Measurements from ENCODE around the gene PI16. TPM values are rescaled to one million over a fixed set of nuclear protein-coding genes. Genes with fewer than 3 reads are reported as not detected.

Gene PI16
- total and polyA plus RNA-seq, 5 donors: 35.0 to 125 (median 48.4) TPM

DNA sequence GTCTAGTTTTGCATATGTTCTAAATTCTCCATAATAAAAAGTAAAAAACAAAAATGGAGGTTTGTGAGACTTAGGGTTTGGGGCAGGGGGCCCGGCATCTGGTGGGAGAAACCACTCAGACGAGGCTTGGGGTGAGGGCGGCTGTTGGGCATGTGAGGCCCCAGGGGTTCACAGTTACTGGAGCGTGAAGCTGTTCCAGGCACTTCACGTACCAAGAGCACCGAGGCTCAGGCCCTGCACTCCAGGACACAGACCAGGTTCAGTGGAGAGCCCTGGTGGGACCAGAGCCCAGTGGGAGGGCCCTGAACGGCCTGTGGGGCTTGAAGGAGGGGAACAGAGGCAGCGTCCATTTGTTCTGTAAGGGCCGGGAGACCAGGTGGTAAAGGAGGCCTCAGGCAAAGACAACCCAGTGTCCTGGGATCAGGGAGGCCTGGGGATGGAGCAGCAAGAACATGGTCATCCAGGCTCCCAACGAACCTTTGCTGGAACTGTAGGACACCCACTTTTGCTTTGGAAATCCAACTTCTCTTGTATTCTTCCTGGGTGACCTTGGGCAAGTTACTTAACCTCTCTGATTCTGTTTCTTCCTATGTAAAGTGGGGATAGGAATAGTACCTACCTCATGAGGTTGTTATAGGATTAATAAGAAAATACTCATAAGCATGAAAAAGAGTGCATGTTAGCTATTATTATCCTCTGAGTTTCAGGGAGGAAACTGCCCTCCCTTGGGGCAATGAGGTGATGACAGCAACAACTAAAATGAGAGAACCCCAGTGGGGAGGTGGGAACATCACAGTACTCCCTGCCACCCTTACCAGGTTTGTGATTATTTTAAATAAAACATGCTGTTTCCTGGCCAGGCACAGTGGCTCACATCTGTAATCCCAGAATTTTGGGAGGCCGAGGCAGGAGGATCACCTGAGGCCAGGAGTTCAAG, 49.8 kb downstream of the PI16 start:
- 85% methylated on average over 11 of the region's 11 CpGs for WGBS

DNA sequence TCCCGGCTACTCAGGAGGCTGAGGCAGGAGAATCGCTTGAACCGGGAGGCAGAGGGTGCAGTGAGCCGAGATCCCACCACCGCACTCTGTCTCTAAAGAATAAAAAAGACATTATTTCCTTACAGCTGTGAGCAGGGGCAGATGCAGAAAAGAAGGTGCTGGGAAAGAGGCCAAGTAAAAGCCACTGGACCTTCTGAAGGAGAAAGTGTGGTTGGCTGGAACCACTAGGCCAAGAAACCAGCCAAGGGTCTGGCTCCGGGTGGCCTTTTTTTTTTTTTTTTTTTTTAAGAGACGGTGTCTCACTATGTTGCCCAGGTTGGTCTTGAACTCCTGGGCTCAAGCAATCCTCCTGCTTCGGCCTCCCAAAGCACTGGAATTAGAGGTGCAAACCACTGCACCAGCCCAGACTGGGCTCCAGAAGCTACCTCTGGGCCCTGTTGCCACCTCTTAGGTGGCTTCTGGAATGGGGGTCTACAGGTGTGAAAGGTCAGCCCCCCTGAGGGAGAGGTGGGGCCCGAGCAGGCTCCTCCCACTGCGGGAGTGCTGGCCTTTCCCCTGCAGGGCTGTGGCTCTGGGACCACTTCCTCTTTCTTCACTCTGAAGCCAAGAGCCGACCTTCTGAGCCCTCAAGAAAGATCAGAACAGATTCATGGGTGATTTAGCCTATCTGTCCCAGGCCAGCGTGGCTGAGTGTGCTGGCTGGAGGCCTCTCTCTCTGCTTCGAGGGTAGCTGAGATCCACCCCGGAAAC, 50.7 kb downstream of the PI16 start, which contains the start of gene FGD2:
FGD2 (plus strand) TSS at position 595 of the 750 bp plus-strand sequence. CDS start 163 bp downstream, outside the sequence.
- DNase-seq: no peak

More for the DNA sequence above, 49.8 kb downstream of the PI16 start:
- Histone ChIP-seq H3K4me1 (ENCODE audit: control insufficient read depth, insufficient read depth, low read length) (no peaks in the 10 kb centered on the region), H3K4me3 (ENCODE audit: low read length) (no peak overlapping the region), H3K27ac (ENCODE audit: low read length) (no peak overlapping the region), H3K27me3 (ENCODE audit: control insufficient read depth, insufficient read depth) (no peaks in the 10 kb centered on the region), H3K9me3 (ENCODE audit: control insufficient read depth, low read length) (no peaks in the 10 kb centered on the region)
- intact Hi-C loops (cut with DNase I): loop anchor here in 1 of 4 donors (10.0 kb wide), 1 partner anchor 110 kb away; no protein-coding TSS in a partner anchor
- DNase-seq (no peak), ATAC-seq (no peak)

DNA sequence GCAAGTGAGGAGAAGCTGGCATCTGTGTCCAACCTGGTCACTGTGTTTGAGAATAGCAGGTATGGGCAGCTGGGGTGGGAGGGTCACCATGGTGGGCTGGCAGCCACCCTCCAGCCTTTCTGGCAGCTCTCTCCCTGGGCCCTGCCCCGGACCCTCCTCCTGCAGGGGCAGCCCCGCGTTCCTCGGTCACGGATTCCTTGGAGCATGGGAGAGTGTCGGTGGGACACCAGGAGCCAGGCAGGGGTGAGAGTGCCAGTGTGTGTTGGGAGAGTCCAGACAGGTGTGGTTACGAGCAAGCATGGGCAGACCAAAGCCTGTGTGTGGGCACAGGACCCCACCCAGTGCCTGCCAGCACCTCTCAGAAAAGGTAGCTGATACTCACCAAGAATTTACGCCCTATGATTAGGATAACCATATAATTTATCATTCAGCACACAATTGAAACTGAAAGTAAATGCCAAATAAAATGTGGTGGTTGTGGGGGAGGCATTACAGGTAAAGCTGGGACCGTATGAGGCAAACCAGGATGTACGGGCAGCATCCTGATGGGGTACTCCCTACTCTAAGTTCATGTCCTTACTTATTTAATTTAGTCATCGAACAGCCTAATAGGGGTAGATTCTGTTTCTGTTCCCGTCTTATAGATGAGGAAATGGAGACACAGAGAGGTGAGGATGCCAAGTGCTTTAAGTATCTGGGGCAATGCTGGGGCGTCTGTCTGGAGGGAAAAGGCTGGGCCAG, 51.5 kb downstream of the PI16 start:
- WGBS: 82% methylated on average over 13 of the region's 13 CpGs
- H3K27me3 ChIP-seq (ENCODE audit: control insufficient read depth, insufficient read depth): no peaks in the 10 kb centered on the region
- peak overlapping the region; percentile 6 for H3K4me3 ChIP-seq (ENCODE audit: low read length)
- no peak overlapping the region for H3K27ac ChIP-seq (ENCODE audit: low read length)
- H3K9me3 ChIP-seq (ENCODE audit: control insufficient read depth, low read length): no peaks in the 10 kb centered on the region
- intact Hi-C loops (cut with DNase I): loop anchor here in 1 of 4 donors (10.0 kb wide), 1 partner anchor 111 kb away; no protein-coding TSS in a partner anchor
- no peaks in the 10 kb centered on the region for H3K4me1 ChIP-seq (ENCODE audit: control insufficient read depth, insufficient read depth, low read length)
- no peak for ATAC-seq
- no peak for DNase-seq

More for the DNA sequence above, 50.7 kb downstream of the PI16 start, which contains the start of gene FGD2:
- Histone ChIP-seq H3K9me3 (ENCODE audit: control insufficient read depth, low read length) (no peaks in the 10 kb centered on the region), H3K27ac (ENCODE audit: low read length) (no peak within 1 kb of the TSS), H3K4me1 (ENCODE audit: control insufficient read depth, insufficient read depth, low read length) (no peaks in the 10 kb centered on the region), H3K4me3 (ENCODE audit: low read length) (peak within 1 kb of the TSS; percentile 6), H3K27me3 (ENCODE audit: control insufficient read depth, insufficient read depth) (no peaks in the 10 kb centered on the region)
- intact Hi-C loops (cut with DNase I): loop anchor here in 1 of 4 donors (10.0 kb wide), 1 partner anchor 110 kb away; no protein-coding TSS in a partner anchor
- WGBS: 70% methylated on average over 14 of the region's 14 CpGs
- peak; percentile 8 to 9 for ATAC-seq

DNA sequence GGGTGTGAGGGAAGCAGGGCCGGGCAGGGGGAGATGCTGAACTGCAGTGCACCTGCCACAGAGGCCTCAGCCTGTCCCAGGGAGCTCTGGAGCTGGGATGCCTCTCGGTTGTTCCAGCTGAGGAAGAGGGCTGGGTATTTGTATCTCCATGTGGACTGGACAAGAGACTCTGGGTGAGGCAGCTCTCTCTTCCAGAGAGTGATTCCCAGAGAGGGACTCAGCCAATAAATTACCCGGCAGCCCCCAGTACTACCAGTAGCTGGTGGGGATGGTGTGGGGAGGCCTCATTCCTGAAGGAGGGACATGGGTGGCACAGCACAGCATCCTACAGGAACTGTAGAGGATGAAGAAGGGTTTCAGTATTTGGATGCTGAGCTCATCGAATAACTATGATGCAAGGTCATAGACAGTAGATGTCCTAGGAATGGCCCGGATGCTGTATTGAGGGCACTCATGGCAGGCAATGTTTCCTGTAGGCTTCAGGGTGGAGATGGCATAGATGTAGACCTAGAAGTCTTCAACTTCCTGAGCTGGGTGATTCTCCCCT, 52.3 kb downstream of the PI16 start:
- Histone ChIP-seq H3K4me3 (ENCODE audit: low read length) (no peak overlapping the region), H3K4me1 (ENCODE audit: control insufficient read depth, insufficient read depth, low read length) (no peaks in the 10 kb centered on the region), H3K9me3 (ENCODE audit: control insufficient read depth, low read length) (no peaks in the 10 kb centered on the region), H3K27ac (ENCODE audit: low read length) (no peak overlapping the region), H3K27me3 (ENCODE audit: control insufficient read depth, insufficient read depth) (no peaks in the 10 kb centered on the region)
- DNase-seq (no peak), ATAC-seq (peak; percentile 20 to 36)
- intact Hi-C loops (cut with DNase I): loop anchor here in 1 of 4 donors (10.0 kb wide), 1 partner anchor 112 kb away; no protein-coding TSS in a partner anchor
- 70% methylated on average over 5 of the region's 5 CpGs for WGBS

DNA sequence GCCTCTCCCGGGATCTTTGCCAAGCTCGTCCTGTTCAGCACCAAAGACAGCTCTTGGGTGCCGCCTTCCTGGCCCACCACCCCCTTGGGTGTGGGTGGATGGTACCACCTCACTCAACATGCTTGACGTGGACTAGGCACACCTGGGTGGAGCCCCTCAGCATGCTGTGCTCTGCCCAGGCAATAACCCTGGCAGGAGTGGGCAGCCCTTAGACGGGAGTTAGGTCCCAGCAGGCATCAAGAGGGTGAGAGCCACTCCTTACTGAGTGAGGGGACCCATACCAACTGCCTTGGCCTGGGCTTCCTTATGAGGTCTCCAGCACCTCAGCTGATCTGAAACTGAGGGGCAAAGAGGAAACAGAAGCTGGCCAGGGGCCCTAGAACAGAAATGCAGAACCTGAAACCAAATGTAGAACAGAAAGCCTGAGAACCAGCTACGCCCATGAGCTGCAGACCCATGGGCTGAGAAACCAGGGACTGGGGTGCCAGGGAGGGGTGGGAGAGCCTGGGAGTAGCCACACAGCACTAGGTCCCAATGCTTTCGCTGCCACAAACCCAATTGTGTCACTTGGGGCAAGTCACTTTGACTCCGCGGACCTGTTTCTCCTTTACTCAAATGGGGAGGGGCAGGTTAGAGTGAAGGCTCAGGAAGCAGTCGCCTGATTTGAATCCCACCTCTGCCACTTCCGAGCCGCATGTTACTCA, 53.0 kb downstream of the PI16 start:
- H3K27me3 ChIP-seq (ENCODE audit: control insufficient read depth, insufficient read depth): no peaks in the 10 kb centered on the region
- H3K9me3 ChIP-seq (ENCODE audit: control insufficient read depth, low read length): no peaks in the 10 kb centered on the region
- DNase-seq (peak; percentile 44 to 75 (median 71)), ATAC-seq (peak; percentile 47 to 49)
- intact Hi-C loops (cut with DNase I): loop anchor here in 1 of 4 donors (10.0 kb wide), 1 partner anchor 113 kb away; no protein-coding TSS in a partner anchor
- WGBS: 60% methylated on average over 12 of the region's 12 CpGs
- no peak overlapping the region for H3K4me3 ChIP-seq (ENCODE audit: low read length)
- no peak overlapping the region for H3K27ac ChIP-seq (ENCODE audit: low read length)
- no peaks in the 10 kb centered on the region for H3K4me1 ChIP-seq (ENCODE audit: control insufficient read depth, insufficient read depth, low read length)

DNA sequence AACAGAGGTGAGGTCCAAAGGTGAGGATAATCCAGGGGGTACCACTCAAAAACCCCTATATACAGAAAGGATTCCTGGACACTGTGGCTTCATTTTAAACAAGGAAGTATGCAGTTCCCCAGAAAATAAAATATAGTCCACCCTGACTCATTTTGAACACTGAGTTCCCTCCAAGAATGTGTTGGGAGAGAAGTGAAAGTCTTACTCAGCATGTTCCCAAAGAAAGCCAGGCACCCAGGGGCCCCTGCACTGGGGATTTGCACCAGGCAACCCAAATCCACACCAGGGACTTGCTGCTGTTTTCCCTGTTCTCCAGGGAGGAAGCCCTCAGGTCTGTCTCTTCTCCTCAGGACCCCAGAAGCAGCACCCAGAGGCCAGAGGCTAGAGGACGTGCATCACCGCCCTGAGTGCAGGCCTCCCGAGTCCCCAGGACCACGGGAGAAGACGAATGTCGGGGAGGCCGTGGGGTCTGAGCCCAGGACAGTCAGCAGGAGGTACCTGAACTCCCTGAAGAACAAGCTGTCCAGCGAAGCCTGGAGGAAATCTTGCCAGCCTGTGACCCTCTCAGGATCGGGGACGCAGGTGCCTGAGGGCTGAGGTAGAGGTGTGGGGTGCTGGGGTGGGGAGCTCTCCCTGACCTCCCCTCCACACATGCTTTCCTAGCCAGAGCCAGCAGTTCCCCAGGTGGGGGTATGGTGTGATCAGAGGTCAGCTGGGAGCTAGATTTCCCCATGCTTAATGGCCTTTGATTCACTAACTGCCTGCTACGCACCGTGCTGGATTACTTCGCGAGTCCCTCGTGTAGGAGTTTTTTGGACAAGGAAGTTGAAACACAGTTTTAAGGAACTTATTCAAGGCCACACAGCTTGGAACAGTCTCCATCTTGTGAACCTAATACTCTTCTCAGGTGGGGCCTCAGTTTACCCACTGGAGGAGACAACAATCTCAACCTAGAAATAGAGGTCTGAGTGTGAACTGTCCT, 54.2 kb downstream of the PI16 start:
- H3K4me3 ChIP-seq (ENCODE audit: low read length): no peak overlapping the region
- no peaks in the 10 kb centered on the region for H3K27me3 ChIP-seq (ENCODE audit: control insufficient read depth, insufficient read depth)
- H3K27ac ChIP-seq (ENCODE audit: low read length): no peak overlapping the region
- H3K4me1 ChIP-seq (ENCODE audit: control insufficient read depth, insufficient read depth, low read length): no peaks in the 10 kb centered on the region
- no peaks in the 10 kb centered on the region for H3K9me3 ChIP-seq (ENCODE audit: control insufficient read depth, low read length)
- intact Hi-C loops (cut with DNase I): loop anchor here in 1 of 4 donors (10.0 kb wide), 1 partner anchor 114 kb away; no protein-coding TSS in a partner anchor
- 86% methylated on average over 15 of the region's 15 CpGs for WGBS
- peak in 1 of 2 donors; percentile 25 for ATAC-seq
- DNase-seq: no peak

DNA sequence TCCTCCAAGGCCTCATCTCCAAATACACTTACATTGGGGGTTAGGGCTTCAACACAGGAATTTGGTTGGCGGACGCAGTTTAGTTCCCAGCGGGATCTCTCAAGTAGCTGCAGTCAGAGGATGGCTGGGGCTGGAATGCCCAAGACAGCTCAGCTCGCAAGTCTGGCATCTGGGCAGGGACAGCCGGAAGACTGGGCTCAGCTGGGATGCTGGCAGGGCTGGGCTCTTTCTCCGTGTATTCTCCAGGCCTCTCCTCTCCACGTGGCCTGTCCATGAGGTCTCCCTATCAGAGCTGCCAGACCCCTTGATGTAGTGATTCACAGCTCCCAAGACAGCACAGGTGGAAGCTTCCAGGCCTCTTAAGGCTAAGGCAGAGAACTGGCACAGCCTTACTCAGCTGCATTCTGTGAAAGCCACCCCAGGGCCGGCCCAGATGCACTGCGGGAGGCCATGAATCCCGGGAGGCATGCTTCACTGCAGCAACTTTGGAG, 55.9 kb downstream of the PI16 start:
- 86% methylated on average over 10 of the region's 10 CpGs for WGBS
- ATAC-seq: no peak
- H3K27ac ChIP-seq (ENCODE audit: low read length): no peak overlapping the region
- no peak overlapping the region for H3K4me3 ChIP-seq (ENCODE audit: low read length)
- intact Hi-C loops (cut with DNase I): loop anchor here in 3 of 4 donors (10.0 kb wide), 1 partner anchor 246 kb away; no protein-coding TSS in a partner anchor
- H3K27me3 ChIP-seq (ENCODE audit: control insufficient read depth, insufficient read depth): no peaks in the 10 kb centered on the region
- no peaks in the 10 kb centered on the region for H3K4me1 ChIP-seq (ENCODE audit: control insufficient read depth, insufficient read depth, low read length)
- H3K9me3 ChIP-seq (ENCODE audit: control insufficient read depth, low read length): no peaks in the 10 kb centered on the region
- no peak for DNase-seq

DNA sequence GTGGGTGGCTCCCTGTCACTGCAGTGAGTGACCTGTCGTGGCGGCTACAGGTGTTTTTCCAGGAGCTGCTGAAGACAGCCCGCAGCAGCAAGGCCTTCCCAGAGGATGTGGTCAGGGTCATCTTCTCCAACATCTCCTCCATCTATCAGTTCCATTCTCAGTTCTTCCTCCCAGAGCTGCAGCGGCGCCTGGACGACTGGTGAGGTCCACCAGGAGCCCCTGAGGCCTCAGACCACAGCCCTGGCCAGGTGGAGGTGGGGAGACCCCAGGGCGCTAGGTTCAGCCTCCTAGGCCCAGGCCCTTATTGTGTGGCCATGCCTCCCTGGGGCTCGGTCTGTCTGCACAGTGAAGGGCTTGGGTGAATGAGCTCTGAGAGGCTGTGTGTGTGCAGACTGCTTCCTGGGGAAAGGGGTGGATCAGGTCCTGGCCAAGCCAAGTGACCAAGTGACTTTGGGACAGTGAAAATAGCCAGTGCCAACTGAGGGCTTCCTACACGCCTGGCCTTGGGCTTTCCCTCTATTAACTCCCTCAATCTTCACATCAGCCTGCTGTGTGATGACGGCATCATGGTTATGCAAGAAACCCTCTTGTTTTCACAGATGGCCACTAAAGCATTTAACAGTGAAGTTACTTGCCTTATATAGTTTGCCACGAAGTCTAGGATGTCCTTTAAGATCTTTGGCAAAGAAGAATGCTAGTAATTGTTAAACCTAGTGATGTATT, 57.3 kb downstream of the PI16 start:
- Histone ChIP-seq H3K27ac (ENCODE audit: low read length) (no peak overlapping the region), H3K27me3 (ENCODE audit: control insufficient read depth, insufficient read depth) (no peaks in the 10 kb centered on the region), H3K4me3 (ENCODE audit: low read length) (no peak overlapping the region), H3K9me3 (ENCODE audit: control insufficient read depth, low read length) (no peaks in the 10 kb centered on the region), H3K4me1 (ENCODE audit: control insufficient read depth, insufficient read depth, low read length) (no peaks in the 10 kb centered on the region)
- WGBS: 82% methylated on average over 11 of the region's 11 CpGs
- intact Hi-C loops (cut with DNase I): loop anchor here in 3 of 4 donors (10.0 kb wide), 1 partner anchor 247 kb away; no protein-coding TSS in a partner anchor
- DNase-seq: peak in 1 of 3 donors; percentile 19
- no peak for ATAC-seq

All from right cardiac atrium (tissue), 5 donors.